MM.1S (cell line): ENCODE measurements around the gene ENPP5.
"Not testable (repeated sequence)": the region's sequence is repeated elsewhere in the genome, so short reads cannot be mapped to it uniquely, and the experiment has no call there.

Experiments
- DNase-seq: peaks from one replicate; pipeline ENCODE4 v3.0.0-alpha.2; 2015
- H2AFZ ChIP-seq: fragments of 300-600 bp; sonication (generic); 2 replicates; pipeline ENCODE4 v1.6.0; 2016; ENCODE audit warnings: antibody characterized with exemption, low read length
- H3F3A ChIP-seq: fragments of 300-600 bp; sonication (generic); 2 replicates; pipeline ENCODE4 v1.6.1; 2016; ENCODE audit warnings: mild to moderate bottlenecking, antibody characterized with exemption, low read length, moderate library complexity, mixed read lengths; ENCODE audit not compliant: insufficient read depth
- H3K27ac ChIP-seq: fragments of 300-600 bp; sonication (generic); 2 replicates; pipeline ENCODE4 v1.5.1; 2016; ENCODE audit warnings: mild to moderate bottlenecking, low read length
- H3K27me3 ChIP-seq: fragments of 300-600 bp; sonication (generic); replicated peaks from 2 replicates; pipeline ENCODE4 v1.6.0; 2016; ENCODE audit warnings: low read length; ENCODE audit not compliant: insufficient read depth
- H3K36me3 ChIP-seq: fragments of 300-600 bp; sonication (generic); replicated peaks from 2 replicates; pipeline ENCODE4 v1.6.1; 2016; ENCODE audit warnings: mild to moderate bottlenecking, low read length, mixed read lengths; ENCODE audit not compliant: insufficient read depth
- H3K4me1 ChIP-seq: fragments of 300-600 bp; sonication (generic); 2 replicates; pipeline ENCODE4 v1.6.1; 2016; ENCODE audit warnings: low read length, mixed read lengths
- H3K4me2 ChIP-seq: fragments of 300-600 bp; sonication (generic); 2 replicates; pipeline ENCODE4 v1.6.0; 2016; ENCODE audit warnings: low read depth, low read length
- H3K4me3 ChIP-seq: fragments of 300-600 bp; sonication (generic); 2 replicates; pipeline ENCODE4 v1.5.1; 2016; ENCODE audit warnings: low read length, mixed read lengths
- H3K79me2 ChIP-seq: fragments of 300-600 bp; sonication (generic); 2 replicates; pipeline ENCODE4 v1.6.1; 2016; ENCODE audit warnings: mixed run types, low read length, mixed read lengths
- H3K9ac ChIP-seq: fragments of 300-600 bp; sonication (generic); 2 replicates; pipeline ENCODE4 v1.6.1; 2016; ENCODE audit warnings: low read length, mixed read lengths
- H3K9me2 ChIP-seq: fragments of 300-600 bp; sonication (generic); replicated peaks from 2 replicates; pipeline ENCODE4 v1.6.1; 2016; ENCODE audit warnings: mild to moderate bottlenecking, low read length, mixed read lengths; ENCODE audit not compliant: insufficient read depth
- H3K9me3 ChIP-seq: fragments of 300-600 bp; sonication (generic); replicated peaks from 2 replicates; pipeline ENCODE4 v1.6.1; 2016; ENCODE audit warnings: mild to moderate bottlenecking, low read length, mixed read lengths; ENCODE audit not compliant: insufficient read depth
- H4K20me1 ChIP-seq: fragments of 300-600 bp; sonication (generic); 2 replicates; pipeline ENCODE4 v1.6.1; 2016; ENCODE audit warnings: mild to moderate bottlenecking, low read length, moderate library complexity, mixed read lengths; ENCODE audit not compliant: insufficient read depth
- EZH2 ChIP-seq: fragments of 300-600 bp; sonication (generic); optimal IDR thresholded peaks from 2 replicates; pipeline ENCODE3; 2017; ENCODE audit warnings: low read depth, mild to moderate bottlenecking, antibody characterized with exemption, low read length, mixed read lengths
- EZH2phosphoT487 ChIP-seq: fragments of 300-600 bp; sonication (generic); IDR thresholded peaks from 2 replicates; pipeline ENCODE4 v1.6.1; 2018; ENCODE audit warnings: antibody characterized with exemption, low read length
- TF ChIP-seq, protein P1 (sequence below): fragments of 300-600 bp; sonication (generic); IDR thresholded peaks from 2 replicates; pipeline ENCODE4 v1.5.1; 2016; ENCODE audit warnings: antibody characterized with exemption, low read length, mixed read lengths

ENPP5 gene

GRCh38 chr6:46156701-46157100 is 14.1 kb downstream of the ENPP5 start:
- H3K9me3 ChIP-seq = no peaks in the 10 kb centered on the region
- no peak overlapping the region for H3K9ac ChIP-seq
- no peaks in the 10 kb centered on the region for H4K20me1 ChIP-seq
- H3K9me2 ChIP-seq = no peaks in the 10 kb centered on the region
- no peaks in the 10 kb centered on the region for H3K27me3 ChIP-seq
- H3K4me1 ChIP-seq = no peaks in the 10 kb centered on the region
- no peak for DNase-seq
- H3K4me2 ChIP-seq = no peak overlapping the region
- no peaks in the 10 kb centered on the region for H3K79me2 ChIP-seq
- H2AFZ ChIP-seq = no peak overlapping the region
- TF ChIP-seq EZH2phosphoT487 (no peak), EZH2 (no peak)
- TF ChIP-seq, protein P1, sequence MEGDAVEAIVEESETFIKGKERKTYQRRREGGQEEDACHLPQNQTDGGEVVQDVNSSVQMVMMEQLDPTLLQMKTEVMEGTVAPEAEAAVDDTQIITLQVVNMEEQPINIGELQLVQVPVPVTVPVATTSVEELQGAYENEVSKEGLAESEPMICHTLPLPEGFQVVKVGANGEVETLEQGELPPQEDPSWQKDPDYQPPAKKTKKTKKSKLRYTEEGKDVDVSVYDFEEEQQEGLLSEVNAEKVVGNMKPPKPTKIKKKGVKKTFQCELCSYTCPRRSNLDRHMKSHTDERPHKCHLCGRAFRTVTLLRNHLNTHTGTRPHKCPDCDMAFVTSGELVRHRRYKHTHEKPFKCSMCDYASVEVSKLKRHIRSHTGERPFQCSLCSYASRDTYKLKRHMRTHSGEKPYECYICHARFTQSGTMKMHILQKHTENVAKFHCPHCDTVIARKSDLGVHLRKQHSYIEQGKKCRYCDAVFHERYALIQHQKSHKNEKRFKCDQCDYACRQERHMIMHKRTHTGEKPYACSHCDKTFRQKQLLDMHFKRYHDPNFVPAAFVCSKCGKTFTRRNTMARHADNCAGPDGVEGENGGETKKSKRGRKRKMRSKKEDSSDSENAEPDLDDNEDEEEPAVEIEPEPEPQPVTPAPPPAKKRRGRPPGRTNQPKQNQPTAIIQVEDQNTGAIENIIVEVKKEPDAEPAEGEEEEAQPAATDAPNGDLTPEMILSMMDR = no peak
- no peak overlapping the region for H3K4me3 ChIP-seq
- no peaks in the 10 kb centered on the region for H3F3A ChIP-seq
- no peak overlapping the region for H3K27ac ChIP-seq
- H3K36me3 ChIP-seq = no peaks in the 10 kb centered on the region

DNA sequence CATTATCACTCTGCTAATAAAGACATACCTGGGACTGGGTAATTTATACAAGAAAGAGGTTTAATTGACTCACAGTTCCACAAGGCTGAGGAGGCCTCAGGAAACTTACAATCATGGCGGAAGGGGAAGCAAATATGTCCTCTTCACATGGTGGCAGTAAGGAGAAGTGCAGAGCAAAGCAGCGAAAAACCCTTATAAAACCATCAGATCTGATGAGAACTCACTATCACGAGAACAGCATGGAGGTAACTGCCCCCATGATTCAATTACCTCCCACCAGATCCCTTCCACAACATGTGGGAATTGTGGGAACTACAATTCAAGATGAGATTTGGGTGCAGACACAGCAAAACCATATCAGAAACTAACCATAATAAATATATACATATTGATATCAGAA is 21.7 kb downstream of the ENPP5 start:
- H3K27me3 ChIP-seq, H3K4me1 ChIP-seq, H4K20me1 ChIP-seq, DNase-seq, H3K4me3 ChIP-seq, H3K36me3 ChIP-seq, H3K9me2 ChIP-seq, H3K27ac ChIP-seq, H2AFZ ChIP-seq, H3K9ac ChIP-seq, H3K79me2 ChIP-seq, H3F3A ChIP-seq, H3K9me3 ChIP-seq, H3K4me2 ChIP-seq: not testable (repeated sequence)

GRCh38 chr6:46144270-46144669 is 26.5 kb downstream of the ENPP5 start:
- H3K9ac ChIP-seq = no peak overlapping the region

GRCh38 chr6:46138281-46138680 is 32.5 kb downstream of the ENPP5 start:
- Histone ChIP-seq H3K79me2 (peaks cover 11% of the 10 kb centered on the region), H3K27ac (no peak overlapping the region), H3K9me2 (no peaks in the 10 kb centered on the region), H3K4me1 (no peaks in the 10 kb centered on the region), H2AFZ (no peak overlapping the region), H3K9ac (no peak overlapping the region), H3F3A (no peaks in the 10 kb centered on the region), H3K4me2 (no peak overlapping the region), H3K4me3 (no peak overlapping the region), H3K9me3 (no peaks in the 10 kb centered on the region), H4K20me1 (no peaks in the 10 kb centered on the region), H3K36me3 (no peaks in the 10 kb centered on the region), H3K27me3 (no peaks in the 10 kb centered on the region)
- TF ChIP-seq EZH2phosphoT487 = no peak
- TF ChIP-seq, protein P1 = no peak
- no peak for TF ChIP-seq EZH2
- DNase-seq = no peak

More at GRCh38 chr6:46144270-46144669, 26.5 kb downstream of the ENPP5 start:
- no peak for DNase-seq
- H3K27me3 ChIP-seq = no peaks in the 10 kb centered on the region
- H3K9me2 ChIP-seq = no peaks in the 10 kb centered on the region
- H4K20me1 ChIP-seq = no peaks in the 10 kb centered on the region
- H2AFZ ChIP-seq = no peak overlapping the region
- H3F3A ChIP-seq = no peaks in the 10 kb centered on the region
- no peak for TF ChIP-seq EZH2
- TF ChIP-seq, protein P1 = no peak
- TF ChIP-seq EZH2phosphoT487 = no peak
- no peak overlapping the region for H3K4me2 ChIP-seq
- no peaks in the 10 kb centered on the region for H3K79me2 ChIP-seq
- no peak overlapping the region for H3K4me3 ChIP-seq
- no peaks in the 10 kb centered on the region for H3K4me1 ChIP-seq
- H3K36me3 ChIP-seq = no peaks in the 10 kb centered on the region
- no peak overlapping the region for H3K27ac ChIP-seq
- no peaks in the 10 kb centered on the region for H3K9me3 ChIP-seq
